ENCODE data around the gene TLR3.

Gene TLR3

DNA sequence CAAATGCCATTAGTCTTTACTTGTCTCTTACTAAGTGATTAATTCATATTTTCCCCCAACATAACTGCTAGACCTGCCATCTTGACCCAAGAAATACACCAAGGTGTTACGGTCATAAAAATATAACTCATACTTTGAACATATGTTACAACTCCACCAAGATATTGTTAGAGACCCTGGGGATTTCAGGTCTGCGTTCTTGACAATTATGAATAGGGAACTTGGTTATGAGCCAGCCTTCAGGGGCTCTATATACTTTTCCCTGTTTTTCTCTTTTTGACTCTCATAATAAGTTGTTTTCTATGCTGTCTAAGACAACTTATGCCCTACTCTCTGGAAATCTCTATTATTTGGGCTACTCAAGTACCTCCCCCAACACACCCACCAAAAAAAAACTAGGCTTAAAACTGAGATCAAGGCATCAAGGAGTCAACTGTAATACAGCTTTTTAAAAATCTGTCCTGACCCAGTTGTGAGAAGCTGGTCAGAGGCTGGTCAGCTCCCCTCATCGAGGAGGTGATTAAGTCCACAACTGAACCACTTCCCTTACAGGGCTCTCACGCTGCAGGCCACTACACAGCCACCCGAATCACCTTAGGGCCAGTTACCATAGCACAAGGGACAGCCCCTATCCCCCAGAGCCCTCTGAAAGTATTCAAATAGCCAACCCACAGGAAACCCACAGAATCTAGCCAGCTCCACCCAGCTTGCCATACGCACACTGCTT, 10.5 kb upstream of the TLR3 start:
- POLR2A ChIA-PET = no interaction called here
- Histone ChIP-seq H3K4me1 (ENCODE audit: control insufficient read depth, insufficient read depth, low read length) (no peaks in the 10 kb centered on the region), H3K27ac (ENCODE audit: extremely low read depth, low read depth, low read length) (no peak overlapping the region), H3K9me3 (ENCODE audit: control insufficient read depth, insufficient read depth, low read depth, low read length) (no peaks in the 10 kb centered on the region), H3K4me3 (ENCODE audit: low read depth, low read length) (no peak overlapping the region), H3K36me3 (ENCODE audit: control insufficient read depth in 2 of 2, insufficient read depth in 1 of 2, low read length in 2 of 2) (no peaks in the 10 kb centered on the region)
- TF ChIP-seq, protein P1, sequence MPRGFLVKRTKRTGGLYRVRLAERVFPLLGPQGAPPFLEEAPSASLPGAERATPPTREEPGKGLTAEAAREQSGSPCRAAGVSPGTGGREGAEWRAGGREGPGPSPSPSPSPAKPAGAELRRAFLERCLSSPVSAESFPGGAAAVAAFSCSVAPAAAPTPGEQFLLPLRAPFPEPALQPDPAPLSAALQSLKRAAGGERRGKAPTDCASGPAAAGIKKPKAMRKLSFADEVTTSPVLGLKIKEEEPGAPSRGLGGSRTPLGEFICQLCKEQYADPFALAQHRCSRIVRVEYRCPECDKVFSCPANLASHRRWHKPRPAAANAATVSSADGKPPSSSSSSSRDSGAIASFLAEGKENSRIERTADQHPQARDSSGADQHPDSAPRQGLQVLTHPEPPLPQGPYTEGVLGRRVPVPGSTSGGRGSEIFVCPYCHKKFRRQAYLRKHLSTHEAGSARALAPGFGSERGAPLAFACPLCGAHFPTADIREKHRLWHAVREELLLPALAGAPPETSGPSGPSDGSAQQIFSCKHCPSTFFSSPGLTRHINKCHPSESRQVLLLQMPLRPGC (tag by site-specific recombination; IDR thresholded peaks at IDR 0.05) = no peak
- TF ChIP-seq, protein P2, sequence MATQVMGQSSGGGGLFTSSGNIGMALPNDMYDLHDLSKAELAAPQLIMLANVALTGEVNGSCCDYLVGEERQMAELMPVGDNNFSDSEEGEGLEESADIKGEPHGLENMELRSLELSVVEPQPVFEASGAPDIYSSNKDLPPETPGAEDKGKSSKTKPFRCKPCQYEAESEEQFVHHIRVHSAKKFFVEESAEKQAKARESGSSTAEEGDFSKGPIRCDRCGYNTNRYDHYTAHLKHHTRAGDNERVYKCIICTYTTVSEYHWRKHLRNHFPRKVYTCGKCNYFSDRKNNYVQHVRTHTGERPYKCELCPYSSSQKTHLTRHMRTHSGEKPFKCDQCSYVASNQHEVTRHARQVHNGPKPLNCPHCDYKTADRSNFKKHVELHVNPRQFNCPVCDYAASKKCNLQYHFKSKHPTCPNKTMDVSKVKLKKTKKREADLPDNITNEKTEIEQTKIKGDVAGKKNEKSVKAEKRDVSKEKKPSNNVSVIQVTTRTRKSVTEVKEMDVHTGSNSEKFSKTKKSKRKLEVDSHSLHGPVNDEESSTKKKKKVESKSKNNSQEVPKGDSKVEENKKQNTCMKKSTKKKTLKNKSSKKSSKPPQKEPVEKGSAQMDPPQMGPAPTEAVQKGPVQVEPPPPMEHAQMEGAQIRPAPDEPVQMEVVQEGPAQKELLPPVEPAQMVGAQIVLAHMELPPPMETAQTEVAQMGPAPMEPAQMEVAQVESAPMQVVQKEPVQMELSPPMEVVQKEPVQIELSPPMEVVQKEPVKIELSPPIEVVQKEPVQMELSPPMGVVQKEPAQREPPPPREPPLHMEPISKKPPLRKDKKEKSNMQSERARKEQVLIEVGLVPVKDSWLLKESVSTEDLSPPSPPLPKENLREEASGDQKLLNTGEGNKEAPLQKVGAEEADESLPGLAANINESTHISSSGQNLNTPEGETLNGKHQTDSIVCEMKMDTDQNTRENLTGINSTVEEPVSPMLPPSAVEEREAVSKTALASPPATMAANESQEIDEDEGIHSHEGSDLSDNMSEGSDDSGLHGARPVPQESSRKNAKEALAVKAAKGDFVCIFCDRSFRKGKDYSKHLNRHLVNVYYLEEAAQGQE (tag by site-specific recombination; IDR thresholded peaks at IDR 0.05) = no peak
- TF ChIP-seq ZNF654 (tag by site-specific recombination; IDR thresholded peaks at IDR 0.05; ENCODE audit: low read depth) (no peak), ZNF76 (tag by site-specific recombination; IDR thresholded peaks at IDR 0.05; ENCODE audit: borderline replicate concordance, low read depth) (no peak), ZNF571 (tag by site-specific recombination; IDR thresholded peaks at IDR 0.05) (no peak), SETDB1 (IDR thresholded peaks at IDR 0.05; ENCODE audit: insufficient read length, low read length) (no peak), GLIS2 (tag by site-specific recombination; IDR thresholded peaks at IDR 0.05) (no peak), ZNF626 (tag by site-specific recombination; IDR thresholded peaks at IDR 0.05) (no peak), ZNF175 (tag by site-specific recombination; IDR thresholded peaks at IDR 0.05) (no peak), KLF16 (tag by site-specific recombination; IDR thresholded peaks at IDR 0.05) (no peak), ZNF677 (tag by site-specific recombination; IDR thresholded peaks at IDR 0.05) (no peak), ZNF366 (tag by site-specific recombination; conservative IDR thresholded peaks at IDR 0.05) (no peak), ZNF776 (tag by site-specific recombination; IDR thresholded peaks at IDR 0.05; ENCODE audit: borderline replicate concordance) (no peak), ZNF157 (tag by site-specific recombination; IDR thresholded peaks at IDR 0.05) (no peak), ZSCAN23 (tag by site-specific recombination; IDR thresholded peaks at IDR 0.05) (no peak)
- TF ChIP-seq, protein P3, sequence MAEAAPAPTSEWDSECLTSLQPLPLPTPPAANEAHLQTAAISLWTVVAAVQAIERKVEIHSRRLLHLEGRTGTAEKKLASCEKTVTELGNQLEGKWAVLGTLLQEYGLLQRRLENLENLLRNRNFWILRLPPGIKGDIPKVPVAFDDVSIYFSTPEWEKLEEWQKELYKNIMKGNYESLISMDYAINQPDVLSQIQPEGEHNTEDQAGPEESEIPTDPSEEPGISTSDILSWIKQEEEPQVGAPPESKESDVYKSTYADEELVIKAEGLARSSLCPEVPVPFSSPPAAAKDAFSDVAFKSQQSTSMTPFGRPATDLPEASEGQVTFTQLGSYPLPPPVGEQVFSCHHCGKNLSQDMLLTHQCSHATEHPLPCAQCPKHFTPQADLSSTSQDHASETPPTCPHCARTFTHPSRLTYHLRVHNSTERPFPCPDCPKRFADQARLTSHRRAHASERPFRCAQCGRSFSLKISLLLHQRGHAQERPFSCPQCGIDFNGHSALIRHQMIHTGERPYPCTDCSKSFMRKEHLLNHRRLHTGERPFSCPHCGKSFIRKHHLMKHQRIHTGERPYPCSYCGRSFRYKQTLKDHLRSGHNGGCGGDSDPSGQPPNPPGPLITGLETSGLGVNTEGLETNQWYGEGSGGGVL (tag by site-specific recombination; IDR thresholded peaks at IDR 0.05) = no peak
- TF ChIP-seq, protein P4, sequence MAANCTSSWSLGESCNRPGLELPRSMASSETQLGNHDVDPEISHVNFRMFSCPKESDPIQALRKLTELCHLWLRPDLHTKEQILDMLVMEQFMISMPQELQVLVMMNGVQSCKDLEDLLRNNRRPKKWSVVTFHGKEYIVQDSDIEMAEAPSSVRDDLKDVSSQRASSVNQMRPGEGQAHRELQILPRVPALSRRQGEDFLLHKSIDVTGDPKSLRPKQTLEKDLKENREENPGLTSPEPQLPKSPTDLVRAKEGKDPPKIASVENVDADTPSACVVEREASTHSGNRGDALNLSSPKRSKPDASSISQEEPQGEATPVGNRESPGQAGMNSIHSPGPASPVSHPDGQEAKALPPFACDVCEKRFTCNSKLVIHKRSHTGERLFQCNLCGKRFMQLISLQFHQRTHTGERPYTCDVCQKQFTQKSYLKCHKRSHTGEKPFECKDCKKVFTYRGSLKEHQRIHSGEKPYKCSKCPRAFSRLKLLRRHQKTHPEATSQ (tag by site-specific recombination; IDR thresholded peaks at IDR 0.05) = no peak
- CTCF ChIA-PET = interaction anchor here (0.9 kb wide), 1 partner anchor 10 kb away, joined by 3 read pairs; no protein-coding TSS in a partner anchor
